HL-60 (cell line): ENCODE data around the gene PTPRU.

ENCODE experiments used
- DNase-seq, 2 experiments: peaks; one replicate each; pipeline ENCODE4 v3.0.0-alpha.2; 2010 to 2020; ENCODE audit warnings: low read depth in 1 of 2, low spot score in 1 of 2
- H3K27ac ChIP-seq: fragments of 250-450 bp; sonication (Bioruptor Pico); replicated peaks from 2 replicates; pipeline ENCODE4 v1.5.1; 2020; ENCODE audit warnings: mild to moderate bottlenecking, moderate library complexity
- H3K27me3 ChIP-seq: fragments of 250-450 bp; sonication (Bioruptor Pico); 2 replicates; pipeline ENCODE4 v1.5.1; 2021; ENCODE audit warnings: mild to moderate bottlenecking, moderate library complexity; ENCODE audit not compliant: insufficient read depth, poor library complexity, severe bottlenecking
- H3K4me3 ChIP-seq: replicated peaks from 2 replicates; pipeline ENCODE4 v1.5.1; 2011; ENCODE audit warnings: mild to moderate bottlenecking, control low read depth, low read length; ENCODE audit not compliant: insufficient read depth
- GABPA ChIP-seq: IDR thresholded peaks from 2 replicates; pipeline ENCODE4 v1.6.1; 2012; ENCODE audit warnings: low read depth
- POLR2AphosphoS5 ChIP-seq: IDR thresholded peaks from 2 replicates; pipeline ENCODE4 v1.6.1; 2012; ENCODE audit warnings: low read depth
- REST ChIP-seq: IDR thresholded peaks from 2 replicates; pipeline ENCODE4 v1.6.1; 2012; ENCODE audit warnings: low read depth; ENCODE audit not compliant: insufficient replicate concordance
- SPI1 ChIP-seq: IDR thresholded peaks from 2 replicates; pipeline ENCODE4 v1.6.1; 2012; ENCODE audit warnings: low read depth, mild to moderate bottlenecking, borderline replicate concordance
- TF ChIP-seq, protein P1 (sequence below): IDR thresholded peaks from one replicate; pipeline ENCODE4 v1.5.1; 2011; ENCODE audit warnings: low read length, control low read depth, inconsistent platforms; ENCODE audit not compliant: insufficient read depth

The PTPRU gene

DNA sequence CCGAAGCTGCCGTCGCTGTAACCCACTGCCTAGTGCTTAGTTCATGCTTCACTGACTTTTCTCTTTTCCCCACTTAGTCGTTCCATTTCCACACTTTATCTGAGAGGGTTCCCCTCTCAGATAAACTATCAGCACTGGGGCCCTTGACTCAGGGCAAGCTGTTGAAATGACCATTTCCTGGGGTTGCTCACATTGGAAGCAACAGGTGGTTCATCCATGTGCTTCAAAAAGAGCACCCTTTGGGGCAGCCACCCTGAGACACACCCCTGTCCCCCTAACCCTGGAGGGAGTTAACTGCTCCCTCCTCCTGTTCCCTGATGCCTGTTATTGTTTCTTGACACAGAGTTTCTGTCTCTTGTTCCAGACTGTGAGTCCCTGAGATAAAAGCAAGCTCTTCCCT, 107.2 kb downstream of the PTPRU start:
- TF ChIP-seq GABPA = no peak
- TF ChIP-seq POLR2AphosphoS5 = no peak
- no peak for TF ChIP-seq REST
- TF ChIP-seq SPI1 = no peak
- TF ChIP-seq, protein P1, sequence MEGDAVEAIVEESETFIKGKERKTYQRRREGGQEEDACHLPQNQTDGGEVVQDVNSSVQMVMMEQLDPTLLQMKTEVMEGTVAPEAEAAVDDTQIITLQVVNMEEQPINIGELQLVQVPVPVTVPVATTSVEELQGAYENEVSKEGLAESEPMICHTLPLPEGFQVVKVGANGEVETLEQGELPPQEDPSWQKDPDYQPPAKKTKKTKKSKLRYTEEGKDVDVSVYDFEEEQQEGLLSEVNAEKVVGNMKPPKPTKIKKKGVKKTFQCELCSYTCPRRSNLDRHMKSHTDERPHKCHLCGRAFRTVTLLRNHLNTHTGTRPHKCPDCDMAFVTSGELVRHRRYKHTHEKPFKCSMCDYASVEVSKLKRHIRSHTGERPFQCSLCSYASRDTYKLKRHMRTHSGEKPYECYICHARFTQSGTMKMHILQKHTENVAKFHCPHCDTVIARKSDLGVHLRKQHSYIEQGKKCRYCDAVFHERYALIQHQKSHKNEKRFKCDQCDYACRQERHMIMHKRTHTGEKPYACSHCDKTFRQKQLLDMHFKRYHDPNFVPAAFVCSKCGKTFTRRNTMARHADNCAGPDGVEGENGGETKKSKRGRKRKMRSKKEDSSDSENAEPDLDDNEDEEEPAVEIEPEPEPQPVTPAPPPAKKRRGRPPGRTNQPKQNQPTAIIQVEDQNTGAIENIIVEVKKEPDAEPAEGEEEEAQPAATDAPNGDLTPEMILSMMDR = no peak
- Histone ChIP-seq H3K27ac (no peak overlapping the region), H3K4me3 (no peak overlapping the region), H3K27me3 (no peaks in the 10 kb centered on the region)
- no peak for DNase-seq

- TF ChIP-seq REST (no peak), POLR2AphosphoS5 (no peak), GABPA (no peak), SPI1 (no peak)
- TF ChIP-seq, protein P1 = no peak
- DNase-seq = no peak
- H3K4me3 ChIP-seq = no peak overlapping the region
Measured at GRCh38 chr1:29343908-29344307, 107.6 kb downstream of the PTPRU start.

GRCh38 chr1:29344336-29344735, 108.0 kb downstream of the PTPRU start:
- no peaks in the 10 kb centered on the region for H3K27me3 ChIP-seq
- DNase-seq = no peak
- no peak for TF ChIP-seq POLR2AphosphoS5
- no peak for TF ChIP-seq SPI1
- no peak for TF ChIP-seq REST
- TF ChIP-seq, protein P1 = no peak
- no peak for TF ChIP-seq GABPA

More at GRCh38 chr1:29343908-29344307, 107.6 kb downstream of the PTPRU start:
- no peaks in the 10 kb centered on the region for H3K27me3 ChIP-seq
- no peak overlapping the region for H3K27ac ChIP-seq

More at GRCh38 chr1:29344336-29344735, 108.0 kb downstream of the PTPRU start:
- no peak overlapping the region for H3K4me3 ChIP-seq
- H3K27ac ChIP-seq = no peak overlapping the region
